Neuronal stem cell (in vitro differentiated cells): ENCODE measurements around the gene LPO.

Source experiments
- DNase-seq: peaks from one replicate; pipeline ENCODE4 v3.0.0-alpha.2; 2013; ENCODE audit warnings: low spot score
- H2AFZ ChIP-seq: one replicate; pipeline ENCODE4 v1.6.1; 2013; ENCODE audit warnings: mild to moderate bottlenecking, low read length, inconsistent platforms
- H2AK5ac ChIP-seq: 2 replicates; pipeline ENCODE4 v1.6.1; 2013; ENCODE audit warnings: low read depth, mild to moderate bottlenecking, inconsistent platforms, low read length, moderate library complexity, mixed read lengths
- H2BK120ac ChIP-seq: 2 replicates; pipeline ENCODE4 v1.6.1; 2013; ENCODE audit warnings: low read depth, mild to moderate bottlenecking, inconsistent platforms, low read length, moderate library complexity, mixed read lengths
- H2BK12ac ChIP-seq: one replicate; pipeline ENCODE4 v1.6.1; 2013; ENCODE audit warnings: low read length, inconsistent platforms
- H2BK15ac ChIP-seq: 2 replicates; pipeline ENCODE4 v1.6.1; 2013; ENCODE audit warnings: mild to moderate bottlenecking, low read length, inconsistent platforms, mixed read lengths
- H2BK5ac ChIP-seq: one replicate; pipeline ENCODE4 v1.6.1; 2013; ENCODE audit warnings: inconsistent platforms, mild to moderate bottlenecking, low read length, moderate library complexity
- H3K14ac ChIP-seq: one replicate; pipeline ENCODE4 v1.6.1; 2013; ENCODE audit warnings: low read length, inconsistent platforms
- H3K18ac ChIP-seq: 2 replicates; pipeline ENCODE4 v1.6.1; 2013; ENCODE audit warnings: low read length, inconsistent platforms
- H3K23ac ChIP-seq: 2 replicates; pipeline ENCODE4 v1.6.1; 2013; ENCODE audit warnings: low read depth, mild to moderate bottlenecking, mixed read lengths, low read length, inconsistent platforms; ENCODE audit not compliant: poor library complexity
- H3K27ac ChIP-seq: replicated peaks from 3 replicates; pipeline ENCODE4 v1.5.1; 2013; ENCODE audit warnings: low read length, inconsistent platforms
- H3K27me3 ChIP-seq, 3 experiments: 2 replicates each; pipeline ENCODE4 v1.6.1; 2013; ENCODE audit warnings: low read length in 3 of 3, mild to moderate bottlenecking in 2 of 3, inconsistent platforms in 1 of 3, low read depth in 1 of 3, mixed read lengths in 1 of 3, moderate library complexity in 1 of 3; ENCODE audit not compliant: control insufficient read depth in 3 of 3, insufficient read depth in 3 of 3
- H3K36me3 ChIP-seq, 2 donors: replicated peaks in 1 of 2; 2 replicates each; pipeline ENCODE4 v1.6.1; 2013; ENCODE audit warnings: low read length in 2 of 2; ENCODE audit not compliant: control insufficient read depth in 2 of 2, insufficient read depth in 2 of 2
- H3K4ac ChIP-seq: 2 replicates; pipeline ENCODE4 v1.6.1; 2013; ENCODE audit warnings: inconsistent platforms, mild to moderate bottlenecking, low read length, moderate library complexity
- H3K4me1 ChIP-seq, 2 donors: 1 replicate in 1 of 2; 2 replicates in 1 of 2; pipeline ENCODE4 v1.6.1; 2013; ENCODE audit warnings: low read length in 2 of 2, low read depth in 1 of 2; ENCODE audit not compliant: control insufficient read depth in 2 of 2, insufficient read depth in 1 of 2
- H3K4me2 ChIP-seq: one replicate; pipeline ENCODE4 v1.6.1; 2013; ENCODE audit warnings: mild to moderate bottlenecking, low read length, inconsistent platforms; ENCODE audit not compliant: insufficient read depth, poor library complexity, severe bottlenecking
- H3K4me3 ChIP-seq, 2 donors: 2 replicates each; pipeline ENCODE4 v1.5.1; 2013; ENCODE audit warnings: low read length in 2 of 2, mild to moderate bottlenecking in 2 of 2, inconsistent platforms in 1 of 2, moderate library complexity in 1 of 2
- H3K79me1 ChIP-seq: one replicate; pipeline ENCODE4 v1.6.1; 2013; ENCODE audit warnings: low read depth, mild to moderate bottlenecking, inconsistent platforms, low read length, moderate library complexity
- H3K9ac ChIP-seq: one replicate; pipeline ENCODE4 v1.6.1; 2013; ENCODE audit warnings: mild to moderate bottlenecking, low read depth, low read length, inconsistent platforms; ENCODE audit not compliant: poor library complexity
- H3K9me3 ChIP-seq, 2 donors: replicated peaks in 1 of 2; 2 replicates each; pipeline versions ENCODE3 to v1.6.1; 2013; ENCODE audit warnings: low read length in 2 of 2, mild to moderate bottlenecking in 2 of 2, inconsistent platforms in 1 of 2, low read depth in 1 of 2, mixed read lengths in 1 of 2, moderate library complexity in 1 of 2; ENCODE audit not compliant: control insufficient read depth in 2 of 2, insufficient read depth in 1 of 2
- H4K8ac ChIP-seq: one replicate; pipeline ENCODE4 v1.6.1; 2013; ENCODE audit warnings: low read depth, mild to moderate bottlenecking, inconsistent platforms, low read length, moderate library complexity
- H4K91ac ChIP-seq: one replicate; pipeline ENCODE4 v1.6.1; 2013; ENCODE audit warnings: low read length, low read depth, mild to moderate bottlenecking, inconsistent platforms; ENCODE audit not compliant: poor library complexity
- WGBS, 2 donors: extraction: QIAGEN DNeasy Blood & Tissue Kit; methylation state at CpG; one replicate each; pipeline ENCODE4 v1.1.7; 2013; ENCODE audit warnings: missing lambda C conversion rate in 2 of 2, mixed read lengths in 1 of 2; ENCODE audit not compliant: insufficient read length in 2 of 2, insufficient replicate concordance in 1 of 2; ENCODE audit errors: extremely low coverage in 2 of 2; 5-methylcytosine and 5-hydroxymethylcytosine counted together

Gene LPO

DNA sequence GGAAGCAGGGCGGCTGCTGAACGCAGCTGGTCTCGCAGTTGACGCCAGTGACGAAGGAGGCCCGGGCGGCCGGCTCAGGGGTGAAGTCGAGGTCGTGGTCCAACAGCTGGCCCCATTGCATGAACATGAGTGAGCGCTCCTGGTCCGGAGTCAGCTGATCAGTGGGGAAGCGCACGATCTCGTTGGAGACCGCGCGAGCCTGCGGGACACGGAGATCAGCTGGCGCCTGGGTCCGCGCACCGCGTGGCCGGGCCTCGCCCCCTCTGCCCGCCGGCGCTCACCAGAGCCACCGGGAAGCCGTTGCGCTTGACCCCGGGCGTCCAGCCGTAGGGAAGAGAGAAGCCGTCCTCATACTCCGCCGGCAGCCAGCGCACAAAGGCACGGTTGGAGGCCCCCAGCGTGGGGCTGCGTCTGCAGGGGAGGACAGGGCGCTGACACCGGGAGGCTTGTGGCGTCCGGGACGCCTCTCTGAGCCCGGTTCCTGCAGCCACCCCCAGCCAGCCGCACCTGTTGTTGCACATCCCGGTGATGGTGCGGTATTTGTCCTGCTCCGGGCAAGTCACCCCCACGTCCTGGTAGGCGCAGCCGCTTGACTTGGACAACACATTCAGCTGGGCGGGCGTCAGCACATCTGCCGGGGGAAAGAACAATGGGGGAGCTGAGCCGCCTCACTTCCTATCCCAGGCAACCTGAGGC is 40.8 kb downstream of the LPO start:
- H2BK120ac ChIP-seq, result peak overlapping the region; percentile 9
- H2BK5ac ChIP-seq, result no peak overlapping the region
- no peak overlapping the region for H3K4ac ChIP-seq
- WGBS, 2 donors, result no CpG with 5 or more reads among the region's 60 CpGs
- no peak overlapping the region for H3K4me2 ChIP-seq
- H3K23ac ChIP-seq, result no peak overlapping the region
- H3K9ac ChIP-seq, result no peak overlapping the region
- H3K18ac ChIP-seq, result peak overlapping the region; percentile 49
- peaks cover 2% of the 10 kb centered on the region for H3K79me1 ChIP-seq
- no peak overlapping the region for H3K14ac ChIP-seq
- H3K27ac ChIP-seq, result no peak overlapping the region
- H4K91ac ChIP-seq, result no peak overlapping the region
- H2AFZ ChIP-seq, result peak overlapping the region; percentile 49
- H3K4me1 ChIP-seq, result peaks cover 0 to 2% of the 10 kb centered on the region in 2 donors
- peaks cover 0 to 38% (median 9%) of the 10 kb centered on the region in 3 experiments for H3K27me3 ChIP-seq
- no peaks in the 10 kb centered on the region for H3K9me3 ChIP-seq
- H3K36me3 ChIP-seq, result no peaks in the 10 kb centered on the region
- DNase-seq, result no peak
- peak overlapping the region; percentile 45 for H2BK15ac ChIP-seq
- H4K8ac ChIP-seq, result no peak overlapping the region
- peak overlapping the region; percentile 64 for H2AK5ac ChIP-seq
- H2BK12ac ChIP-seq, result no peak overlapping the region
- no peak overlapping the region for H3K4me3 ChIP-seq

DNA sequence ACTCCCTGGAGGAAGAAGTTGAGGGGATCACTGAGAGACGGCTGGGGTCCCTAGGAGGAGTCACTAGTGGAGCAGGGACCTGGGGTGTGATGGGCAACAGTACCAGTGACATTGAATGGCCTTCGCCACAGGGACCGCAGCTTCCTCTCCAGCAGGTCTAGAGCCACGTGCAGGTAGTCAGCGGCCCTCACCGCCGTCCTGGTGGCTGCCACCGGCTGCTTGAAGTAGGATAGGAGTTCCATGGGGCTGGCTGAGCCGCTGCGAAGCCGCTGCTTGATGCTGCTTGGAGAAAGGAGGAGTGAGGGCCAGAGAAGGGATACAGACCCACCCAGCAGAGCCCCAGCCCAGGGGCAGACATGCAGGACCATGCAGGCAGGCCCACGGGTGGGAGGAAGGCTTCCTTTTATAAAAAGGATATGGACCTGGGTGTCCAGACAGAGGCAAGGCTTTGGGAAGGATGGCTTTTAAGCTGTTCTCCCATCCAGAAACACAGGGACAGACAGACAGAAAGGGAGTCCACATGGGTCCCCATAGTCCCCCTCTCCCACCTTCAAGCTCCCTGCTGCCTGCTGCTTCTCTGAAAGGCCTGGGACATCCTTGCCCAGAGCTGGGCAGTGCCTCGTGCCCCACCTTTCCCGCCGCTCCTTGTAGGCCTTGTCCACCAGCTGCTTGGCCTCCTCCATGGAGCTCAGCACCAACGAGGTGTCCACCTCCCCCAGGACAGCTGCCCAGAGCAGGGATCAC is 41.5 kb downstream of the LPO start:
- WGBS, 2 donors, result no CpG with 5 or more reads among the region's 16 CpGs
- Histone ChIP-seq H2BK5ac (peak overlapping the region; percentile 43), H3K27me3 (peaks cover 0 to 45% (median 9%) of the 10 kb centered on the region in 3 experiments), H3K27ac (no peak overlapping the region), H3K9ac (peak overlapping the region; percentile 30), H3K18ac (peak overlapping the region; percentile 32), H3K9me3 (no peaks in the 10 kb centered on the region), H4K91ac (no peak overlapping the region), H2AFZ (peak overlapping the region; percentile 49), H3K14ac (no peak overlapping the region), H2AK5ac (no peak overlapping the region), H2BK120ac (no peak overlapping the region), H3K4me3 (no peak overlapping the region), H2BK12ac (no peak overlapping the region), H3K4me1 (peaks cover 0 to 2% of the 10 kb centered on the region in 2 donors), H3K23ac (no peak overlapping the region), H3K79me1 (peaks cover 2% of the 10 kb centered on the region), H3K4ac (no peak overlapping the region), H2BK15ac (no peak overlapping the region), H4K8ac (no peak overlapping the region), H3K4me2 (no peak overlapping the region), H3K36me3 (no peaks in the 10 kb centered on the region)
- no peak for DNase-seq

DNA sequence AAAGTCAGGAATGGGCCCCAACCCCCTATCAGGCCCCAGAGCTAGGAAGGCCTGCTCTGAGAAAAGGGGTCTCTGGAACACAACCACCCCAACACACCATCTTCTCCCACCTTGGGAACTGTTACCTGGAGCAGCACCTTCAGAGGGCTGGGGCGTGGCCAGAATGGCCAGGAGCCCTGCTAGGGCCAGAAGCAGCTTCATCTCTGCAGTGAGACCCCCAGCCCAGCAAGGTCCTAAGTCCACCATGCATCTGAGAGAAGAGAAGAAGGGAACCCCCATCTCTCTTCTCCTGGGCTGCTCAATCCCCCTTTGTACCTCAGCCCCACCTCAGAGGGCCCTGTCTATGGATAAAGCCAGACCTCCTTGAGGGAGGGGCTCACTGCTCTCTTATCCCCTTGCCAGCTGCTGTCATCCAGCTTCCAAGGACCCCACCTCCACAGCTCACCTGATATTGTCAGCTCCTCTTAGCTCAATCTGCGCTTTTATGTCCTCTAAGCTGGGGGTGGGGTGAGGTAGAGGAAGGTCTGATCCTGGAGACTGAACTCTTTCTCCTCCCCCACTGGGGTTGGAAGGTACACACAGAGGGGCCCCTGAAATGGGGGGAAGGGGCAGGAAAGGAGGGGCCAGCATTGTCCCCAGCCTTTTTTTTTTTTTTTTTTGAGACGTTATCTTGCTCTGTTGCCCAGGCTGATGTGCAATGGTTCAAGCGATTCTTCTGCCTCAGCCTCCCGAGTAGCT is 42.3 kb downstream of the LPO start, which contains the start of gene MPO:
TSS of gene MPO (minus strand) at position 456 of the 738 bp plus-strand sequence. CDS start at position 279, 177 bp downstream.
- Histone ChIP-seq H3K4ac (no peak within 1 kb of the TSS), H3K79me1 (peaks cover 2% of the 10 kb centered on the region), H3K27ac (no peak within 1 kb of the TSS), H3K14ac (no peak within 1 kb of the TSS), H2BK120ac (no peak within 1 kb of the TSS), H2AFZ (peak within 1 kb of the TSS; percentile 49), H3K4me3 (no peak within 1 kb of the TSS), H3K23ac (no peak within 1 kb of the TSS), H2AK5ac (peak within 1 kb of the TSS; percentile 62), H3K4me1 (peaks cover 0 to 2% of the 10 kb centered on the region in 2 donors), H2BK15ac (no peak within 1 kb of the TSS), H4K91ac (no peak within 1 kb of the TSS), H3K27me3 (peaks cover 0 to 42% (median 9%) of the 10 kb centered on the region in 3 experiments), H3K36me3 (no peaks in the 10 kb centered on the region), H3K9me3 (no peaks in the 10 kb centered on the region), H4K8ac (no peak within 1 kb of the TSS), H2BK12ac (no peak within 1 kb of the TSS), H3K9ac (peak within 1 kb of the TSS; percentile 30), H3K18ac (peak within 1 kb of the TSS; percentile 51), H3K4me2 (no peak within 1 kb of the TSS), H2BK5ac (peak within 1 kb of the TSS; percentile 43)
- no peak for DNase-seq
- WGBS, 2 donors, result no CpG with 5 or more reads among the region's 5 CpGs
